GM21447 (cell line): ENCODE measurements around the gene KIAA0040.

Source experiments
- ATAC-seq: cut with Tn5 transposase; IDR thresholded peaks from one replicate; pipeline ENCODE4 v1.9.1; 2021; ENCODE audit not compliant: unreplicated experiment

KIAA0040 gene

DNA sequence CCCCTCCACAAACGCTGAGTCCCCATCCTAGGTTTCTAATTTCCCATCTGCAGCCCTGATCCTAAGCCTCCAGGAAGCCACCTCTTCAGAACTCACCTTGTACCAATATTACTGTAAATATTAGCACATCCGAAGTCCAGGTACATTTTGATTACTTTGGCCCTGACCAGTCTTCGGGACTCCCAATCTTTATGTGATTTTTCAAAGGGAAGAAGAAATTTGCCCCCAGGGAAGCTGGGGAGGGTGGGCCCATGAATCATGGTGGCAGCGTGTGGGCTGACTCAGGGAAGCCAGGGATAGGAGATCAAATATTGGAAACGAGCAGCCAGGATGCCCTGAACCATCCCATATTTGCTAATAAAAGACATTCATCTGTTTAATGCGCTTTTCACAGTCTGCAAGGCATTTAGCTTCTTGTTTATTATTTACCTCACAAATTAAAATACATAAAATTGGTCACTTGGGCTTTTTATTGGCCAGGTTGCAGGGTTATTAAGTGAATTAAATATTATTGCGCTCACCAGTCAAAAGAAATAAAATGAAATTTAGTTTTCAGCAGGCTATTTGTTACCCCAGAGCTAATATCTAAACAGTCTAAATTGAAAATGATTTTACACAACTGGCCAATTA lies 46.6 kb downstream of the KIAA0040 start:
- ATAC-seq = no peak

GRCh38 chr1:175138579-175138978 lies 54.0 kb downstream of the KIAA0040 start:
- ATAC-seq = no peak

GRCh38 chr1:175137369-175137768 lies 55.2 kb downstream of the KIAA0040 start:
- no peak for ATAC-seq

DNA sequence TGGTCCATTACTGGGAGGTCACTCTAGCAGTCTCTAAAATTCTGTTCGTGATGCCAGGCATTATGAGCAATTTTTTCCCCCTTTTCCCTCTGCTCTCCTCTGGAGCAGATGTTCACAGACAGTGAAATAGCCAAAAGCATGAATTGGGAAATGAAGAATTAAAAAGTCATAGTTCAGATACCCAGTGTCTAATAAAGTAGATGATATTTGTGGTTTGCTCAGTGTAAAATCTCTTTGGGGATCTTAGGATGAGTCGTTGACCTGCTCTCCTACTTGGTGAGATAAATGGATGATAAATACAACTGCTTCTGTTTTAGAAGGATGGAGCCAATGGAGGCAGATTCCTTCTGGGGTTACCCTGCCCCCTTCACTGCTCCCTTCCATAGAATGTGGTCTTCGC lies 56.3 kb downstream of the KIAA0040 start:
- ATAC-seq = no peak

- no peak for ATAC-seq
Observed at GRCh38 chr1:175134500-175134899, 58.1 kb downstream of the KIAA0040 start.

DNA sequence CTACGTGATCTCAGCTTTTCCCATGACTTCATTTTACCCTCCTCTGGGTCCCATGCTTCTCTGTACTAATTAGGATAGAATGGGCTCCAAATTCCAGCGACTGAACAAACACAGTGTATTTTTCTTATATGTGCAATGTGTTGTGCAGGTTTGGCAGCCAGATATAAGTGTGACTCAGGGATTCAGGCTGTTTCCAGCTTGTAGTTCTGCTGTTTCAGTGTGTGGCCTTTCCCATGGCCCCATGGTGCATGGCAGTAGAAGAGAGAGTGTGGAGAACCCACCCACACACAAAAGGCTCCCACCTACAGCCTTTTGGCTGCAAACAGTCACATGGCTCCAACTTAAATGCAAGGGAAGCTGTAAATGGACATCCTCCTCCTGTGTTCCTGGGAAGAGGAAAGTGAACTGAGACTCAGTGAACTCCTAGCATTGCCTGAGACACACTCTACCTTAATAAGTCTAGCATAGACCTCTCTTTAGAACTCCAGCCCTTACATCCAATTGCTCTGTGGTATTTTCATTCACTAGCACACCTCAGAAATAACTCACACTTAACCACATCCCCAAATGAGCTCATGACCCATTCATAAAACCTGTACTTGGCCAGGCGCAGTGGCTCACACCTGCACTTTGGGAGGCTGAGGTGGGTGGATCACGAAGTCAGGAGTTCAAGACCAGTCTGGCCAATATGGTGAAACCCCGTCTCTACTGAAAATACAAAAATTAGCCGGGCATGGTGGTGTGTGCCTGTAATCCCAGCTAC lies 58.7 kb downstream of the KIAA0040 start:
- ATAC-seq = no peak

DNA sequence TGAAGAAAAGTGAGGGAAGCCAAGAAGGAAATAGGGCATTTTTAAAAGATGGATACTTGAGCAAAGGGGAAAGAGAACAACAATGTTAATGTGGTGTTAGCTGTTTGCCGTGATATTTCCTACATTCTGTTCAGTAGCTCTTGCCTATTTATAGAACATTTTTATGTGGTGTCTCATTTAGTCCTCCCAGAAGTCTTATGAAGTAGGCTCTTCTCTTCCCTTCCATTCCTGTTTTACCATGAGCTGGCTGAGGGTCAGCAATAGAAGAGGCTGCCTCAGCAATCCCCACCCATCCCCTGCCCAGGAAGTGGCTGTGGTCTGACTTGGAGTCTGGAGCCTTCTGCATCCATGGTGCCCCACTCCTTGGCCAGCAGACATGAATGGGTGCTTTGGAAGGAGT lies 60.1 kb downstream of the KIAA0040 start:
- ATAC-seq = no peak

DNA sequence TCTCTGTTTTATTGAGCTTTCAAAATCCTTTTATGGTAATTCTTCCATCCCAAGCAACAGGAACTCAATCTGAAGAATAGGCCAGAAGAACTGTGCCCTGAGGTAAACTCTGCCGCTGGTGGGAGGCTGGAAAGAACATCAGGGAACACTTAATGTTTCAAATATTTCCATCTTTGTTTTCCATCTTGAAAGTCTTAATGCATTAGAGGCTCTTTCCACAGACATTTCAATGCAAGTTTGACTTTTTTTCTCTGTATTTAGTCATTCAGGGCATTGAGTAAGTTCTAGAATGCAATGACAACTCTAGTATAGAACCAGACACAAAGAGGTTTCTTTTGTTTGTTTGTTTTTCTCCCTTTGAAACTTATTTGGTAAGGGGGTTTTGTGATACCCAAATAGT lies 61.5 kb downstream of the KIAA0040 start:
- ATAC-seq = no peak

DNA sequence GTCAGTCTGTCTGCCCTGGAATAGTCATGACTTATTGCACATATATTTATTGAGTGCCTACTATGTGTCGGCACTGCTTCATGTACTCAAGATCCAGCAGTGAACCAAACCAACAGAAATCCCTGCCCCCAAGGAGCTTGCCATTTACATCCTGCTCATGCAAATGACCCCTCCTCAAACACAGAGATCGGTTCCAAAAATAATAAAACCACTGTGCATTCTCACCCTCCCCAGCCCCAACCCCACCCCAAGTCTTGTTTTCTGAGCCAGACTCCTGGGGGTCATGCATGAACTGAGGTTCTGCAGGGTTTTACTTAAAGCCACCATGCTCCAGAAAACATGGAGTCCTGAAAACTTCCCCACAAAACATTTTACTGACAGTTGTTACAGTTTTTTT lies 61.9 kb downstream of the KIAA0040 start:
- no peak for ATAC-seq

- ATAC-seq = no peak
Observed at GRCh38 chr1:175129997-175130648, 62.5 kb downstream of the KIAA0040 start.

DNA sequence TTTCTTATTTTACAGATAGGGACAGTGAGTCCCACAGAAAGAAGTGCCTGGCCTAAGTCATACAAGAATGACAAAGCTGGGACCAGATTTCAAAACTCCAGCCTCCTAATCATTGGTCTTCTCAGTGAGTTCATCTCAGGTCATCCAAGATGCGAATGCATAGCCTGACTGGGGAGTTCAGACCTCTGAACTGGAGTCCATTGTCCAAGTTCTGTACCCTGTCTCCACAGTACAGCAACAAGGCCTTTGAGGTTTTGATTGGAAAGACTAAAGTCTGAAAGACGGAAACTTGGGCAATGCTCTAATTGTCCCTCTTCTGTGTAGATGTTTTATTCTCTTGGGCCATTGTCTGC lies 63.0 kb downstream of the KIAA0040 start:
- ATAC-seq = no peak

GRCh38 chr1:175129182-175129581 lies 63.4 kb downstream of the KIAA0040 start:
- ATAC-seq = no peak

GRCh38 chr1:175128523-175128922 lies 64.1 kb downstream of the KIAA0040 start:
- ATAC-seq = no peak

DNA sequence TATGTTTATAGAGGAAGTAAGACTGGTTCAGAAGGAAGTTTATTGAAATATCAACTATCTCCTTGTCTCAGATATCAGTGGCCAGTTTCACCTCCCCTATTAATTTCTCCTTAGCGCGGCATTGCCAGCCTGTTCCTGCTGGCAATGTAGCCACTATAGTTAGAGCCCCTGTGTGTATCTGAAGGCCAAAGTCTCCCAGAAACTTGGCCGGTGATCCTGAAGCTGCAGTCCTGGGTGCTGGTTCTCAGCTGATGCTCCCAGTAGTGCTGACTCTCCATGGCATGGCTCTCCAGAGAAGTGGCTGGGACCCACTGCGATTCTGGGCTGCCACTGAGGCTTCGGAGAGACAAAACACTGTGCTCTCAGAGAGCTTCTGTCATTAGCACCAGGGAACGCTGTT lies 65.0 kb downstream of the KIAA0040 start:
- ATAC-seq = no peak

GRCh38 chr1:175126347-175126746 lies 66.2 kb downstream of the KIAA0040 start:
- no peak for ATAC-seq

DNA sequence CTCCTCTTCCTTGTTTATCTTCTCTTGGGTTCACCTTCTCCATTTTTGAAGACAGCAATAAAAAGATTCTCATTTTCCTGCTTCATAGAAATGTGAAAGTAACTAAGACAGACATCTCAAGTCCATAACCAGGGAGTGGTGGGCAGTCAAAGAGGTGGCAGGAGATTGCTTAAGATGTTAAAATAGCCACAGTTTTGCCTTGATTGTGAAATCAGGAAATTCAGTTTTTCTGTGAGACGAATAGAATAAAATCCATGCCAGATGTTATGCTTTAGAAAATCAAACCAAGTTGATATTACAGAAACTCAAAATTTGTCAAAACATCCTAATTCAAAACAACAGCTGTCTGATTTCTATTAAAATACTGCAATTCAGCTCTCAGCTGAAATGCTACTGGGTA lies 67.7 kb downstream of the KIAA0040 start:
- no peak for ATAC-seq

DNA sequence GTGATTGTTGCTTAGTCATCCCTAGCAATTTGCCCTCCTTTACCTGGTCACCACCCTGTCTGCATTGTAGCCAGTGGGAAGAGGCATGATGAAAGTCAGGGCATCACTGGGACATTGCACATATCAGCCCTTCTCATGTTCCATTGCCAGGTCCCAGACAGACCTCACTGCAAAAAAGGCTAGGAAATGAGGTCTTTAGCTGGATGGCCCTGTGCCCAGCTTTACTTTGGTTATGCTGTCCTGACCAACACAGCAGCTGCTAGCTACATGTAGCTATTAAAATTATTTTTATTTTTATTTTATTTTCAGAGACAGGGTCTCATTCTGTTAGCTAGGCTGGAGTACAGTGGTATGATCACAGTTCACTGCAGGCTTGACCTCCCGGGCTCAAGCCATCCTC lies 72.1 kb downstream of the KIAA0040 start:
- no peak for ATAC-seq

GRCh38 chr1:175118375-175119367 lies 73.9 kb downstream of the KIAA0040 start:
- no peak for ATAC-seq

DNA sequence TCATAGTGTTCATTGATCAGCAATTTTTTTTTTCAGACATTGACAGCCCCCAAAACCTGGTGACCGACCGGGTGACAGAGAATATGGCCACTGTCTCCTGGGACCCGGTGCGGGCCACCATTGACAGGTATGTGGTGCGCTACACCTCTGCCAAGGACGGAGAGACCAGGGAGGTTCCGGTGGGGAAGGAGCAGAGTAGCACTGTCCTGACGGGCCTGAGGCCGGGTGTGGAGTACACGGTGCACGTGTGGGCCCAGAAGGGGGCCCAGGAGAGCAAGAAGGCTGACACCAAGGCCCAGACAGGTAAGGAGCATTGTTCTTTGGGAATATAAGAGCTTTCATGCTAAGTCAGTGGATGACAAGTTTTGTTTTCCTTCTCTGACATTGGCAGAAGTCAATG lies 75.7 kb downstream of the KIAA0040 start:
- no peak for ATAC-seq

GRCh38 chr1:175116210-175116798 lies 76.3 kb downstream of the KIAA0040 start:
- ATAC-seq = no peak

- no peak for ATAC-seq
Observed at GRCh38 chr1:175114996-175115395, 77.6 kb downstream of the KIAA0040 start.
